H1 (cell line): ENCODE data around the gene POU6F2. TPM values are rescaled to one million over a fixed set of nuclear protein-coding genes. Genes with fewer than 3 reads are reported as not detected.

Experiments used
- CBX5 ChIP-seq: fragments of 300-800, 300-1000 bp; sonication (generic); IDR thresholded peaks from 2 replicates; pipeline ENCODE4 v1.7.1; 2016; ENCODE audit warnings: antibody characterized with exemption, low read length, low read depth
- KDM1A ChIP-seq: fragments of 200-600, 300-600 bp; sonication (generic); IDR thresholded peaks from 2 replicates; pipeline ENCODE4 v1.7.1; 2016; ENCODE audit warnings: mild to moderate bottlenecking, low read length, borderline replicate concordance
- KDM4A ChIP-seq: IDR thresholded peaks from one replicate; pipeline ENCODE4 v1.7.1; 2012; ENCODE audit warnings: low read depth, mild to moderate bottlenecking, moderate library complexity, low read length, inconsistent platforms; ENCODE audit not compliant: severe bottlenecking
- NRF1 ChIP-seq: IDR thresholded peaks from 2 replicates; pipeline ENCODE4 v1.6.1; 2011; ENCODE audit warnings: mild to moderate bottlenecking, low read depth, low read length, improper control_type of control experiment
- RAD21 ChIP-seq, 2 experiments: IDR thresholded peaks in 1 of 2; conservative IDR thresholded peaks in 1 of 2; 2 replicates each; pipeline ENCODE4 v1.6.1; 2011; ENCODE audit warnings: low read depth in 2 of 2, low read length in 2 of 2, improper control_type of control experiment in 1 of 2, inconsistent platforms in 1 of 2, mild to moderate bottlenecking in 1 of 2, moderate library complexity in 1 of 2
- TBP ChIP-seq: IDR thresholded peaks from 2 replicates; pipeline ENCODE4 v1.6.1; 2011; ENCODE audit warnings: low read depth, low read length, improper control_type of control experiment
- polyA plus RNA-seq, 7 experiments: library from polyadenylated mRNA; depleted of rRNA in 3 of 7; stranded (reverse) in 5 of 7; unstranded in 2 of 7; fragments of >200 nt in 5 of 7; fragments of 200-250 nt in 2 of 7; gene quantifications; 1 replicate in 5 of 7; 2 replicates in 1 of 7; 4 replicates in 1 of 7; pipeline versions ENCODE4 v1.2.1 to v1.2.3, GENCODE V29; 2011 to 2013; ENCODE audit warnings: missing spikeins in 2 of 7, mixed read lengths in 2 of 7
- total RNA-seq: library from RNA; stranded (reverse); fragmentation: NEBNext Ultra II Directional; extraction: Animal tissue kit (Norgen Biotek cat#: 25700); gene quantifications from 2 replicates; pipeline ENCODE4 v1.2.1, GENCODE V29; 2021
- TF ChIP-seq, protein P1 (sequence below): fragments of 300-600 bp; sonication (generic); IDR thresholded peaks from 2 replicates; pipeline ENCODE4 v1.7.1; 2012; ENCODE audit warnings: low read length, moderate library complexity, mild to moderate bottlenecking, inconsistent platforms; ENCODE audit not compliant: insufficient replicate concordance

The POU6F2 gene
- total and polyA plus RNA-seq, 2 of the 8 experiments (the other 6 are each of a cell fraction or from before 2014, with no cell fraction given) = 1.1 to 2.0 TPM

- TF ChIP-seq, protein P1, sequence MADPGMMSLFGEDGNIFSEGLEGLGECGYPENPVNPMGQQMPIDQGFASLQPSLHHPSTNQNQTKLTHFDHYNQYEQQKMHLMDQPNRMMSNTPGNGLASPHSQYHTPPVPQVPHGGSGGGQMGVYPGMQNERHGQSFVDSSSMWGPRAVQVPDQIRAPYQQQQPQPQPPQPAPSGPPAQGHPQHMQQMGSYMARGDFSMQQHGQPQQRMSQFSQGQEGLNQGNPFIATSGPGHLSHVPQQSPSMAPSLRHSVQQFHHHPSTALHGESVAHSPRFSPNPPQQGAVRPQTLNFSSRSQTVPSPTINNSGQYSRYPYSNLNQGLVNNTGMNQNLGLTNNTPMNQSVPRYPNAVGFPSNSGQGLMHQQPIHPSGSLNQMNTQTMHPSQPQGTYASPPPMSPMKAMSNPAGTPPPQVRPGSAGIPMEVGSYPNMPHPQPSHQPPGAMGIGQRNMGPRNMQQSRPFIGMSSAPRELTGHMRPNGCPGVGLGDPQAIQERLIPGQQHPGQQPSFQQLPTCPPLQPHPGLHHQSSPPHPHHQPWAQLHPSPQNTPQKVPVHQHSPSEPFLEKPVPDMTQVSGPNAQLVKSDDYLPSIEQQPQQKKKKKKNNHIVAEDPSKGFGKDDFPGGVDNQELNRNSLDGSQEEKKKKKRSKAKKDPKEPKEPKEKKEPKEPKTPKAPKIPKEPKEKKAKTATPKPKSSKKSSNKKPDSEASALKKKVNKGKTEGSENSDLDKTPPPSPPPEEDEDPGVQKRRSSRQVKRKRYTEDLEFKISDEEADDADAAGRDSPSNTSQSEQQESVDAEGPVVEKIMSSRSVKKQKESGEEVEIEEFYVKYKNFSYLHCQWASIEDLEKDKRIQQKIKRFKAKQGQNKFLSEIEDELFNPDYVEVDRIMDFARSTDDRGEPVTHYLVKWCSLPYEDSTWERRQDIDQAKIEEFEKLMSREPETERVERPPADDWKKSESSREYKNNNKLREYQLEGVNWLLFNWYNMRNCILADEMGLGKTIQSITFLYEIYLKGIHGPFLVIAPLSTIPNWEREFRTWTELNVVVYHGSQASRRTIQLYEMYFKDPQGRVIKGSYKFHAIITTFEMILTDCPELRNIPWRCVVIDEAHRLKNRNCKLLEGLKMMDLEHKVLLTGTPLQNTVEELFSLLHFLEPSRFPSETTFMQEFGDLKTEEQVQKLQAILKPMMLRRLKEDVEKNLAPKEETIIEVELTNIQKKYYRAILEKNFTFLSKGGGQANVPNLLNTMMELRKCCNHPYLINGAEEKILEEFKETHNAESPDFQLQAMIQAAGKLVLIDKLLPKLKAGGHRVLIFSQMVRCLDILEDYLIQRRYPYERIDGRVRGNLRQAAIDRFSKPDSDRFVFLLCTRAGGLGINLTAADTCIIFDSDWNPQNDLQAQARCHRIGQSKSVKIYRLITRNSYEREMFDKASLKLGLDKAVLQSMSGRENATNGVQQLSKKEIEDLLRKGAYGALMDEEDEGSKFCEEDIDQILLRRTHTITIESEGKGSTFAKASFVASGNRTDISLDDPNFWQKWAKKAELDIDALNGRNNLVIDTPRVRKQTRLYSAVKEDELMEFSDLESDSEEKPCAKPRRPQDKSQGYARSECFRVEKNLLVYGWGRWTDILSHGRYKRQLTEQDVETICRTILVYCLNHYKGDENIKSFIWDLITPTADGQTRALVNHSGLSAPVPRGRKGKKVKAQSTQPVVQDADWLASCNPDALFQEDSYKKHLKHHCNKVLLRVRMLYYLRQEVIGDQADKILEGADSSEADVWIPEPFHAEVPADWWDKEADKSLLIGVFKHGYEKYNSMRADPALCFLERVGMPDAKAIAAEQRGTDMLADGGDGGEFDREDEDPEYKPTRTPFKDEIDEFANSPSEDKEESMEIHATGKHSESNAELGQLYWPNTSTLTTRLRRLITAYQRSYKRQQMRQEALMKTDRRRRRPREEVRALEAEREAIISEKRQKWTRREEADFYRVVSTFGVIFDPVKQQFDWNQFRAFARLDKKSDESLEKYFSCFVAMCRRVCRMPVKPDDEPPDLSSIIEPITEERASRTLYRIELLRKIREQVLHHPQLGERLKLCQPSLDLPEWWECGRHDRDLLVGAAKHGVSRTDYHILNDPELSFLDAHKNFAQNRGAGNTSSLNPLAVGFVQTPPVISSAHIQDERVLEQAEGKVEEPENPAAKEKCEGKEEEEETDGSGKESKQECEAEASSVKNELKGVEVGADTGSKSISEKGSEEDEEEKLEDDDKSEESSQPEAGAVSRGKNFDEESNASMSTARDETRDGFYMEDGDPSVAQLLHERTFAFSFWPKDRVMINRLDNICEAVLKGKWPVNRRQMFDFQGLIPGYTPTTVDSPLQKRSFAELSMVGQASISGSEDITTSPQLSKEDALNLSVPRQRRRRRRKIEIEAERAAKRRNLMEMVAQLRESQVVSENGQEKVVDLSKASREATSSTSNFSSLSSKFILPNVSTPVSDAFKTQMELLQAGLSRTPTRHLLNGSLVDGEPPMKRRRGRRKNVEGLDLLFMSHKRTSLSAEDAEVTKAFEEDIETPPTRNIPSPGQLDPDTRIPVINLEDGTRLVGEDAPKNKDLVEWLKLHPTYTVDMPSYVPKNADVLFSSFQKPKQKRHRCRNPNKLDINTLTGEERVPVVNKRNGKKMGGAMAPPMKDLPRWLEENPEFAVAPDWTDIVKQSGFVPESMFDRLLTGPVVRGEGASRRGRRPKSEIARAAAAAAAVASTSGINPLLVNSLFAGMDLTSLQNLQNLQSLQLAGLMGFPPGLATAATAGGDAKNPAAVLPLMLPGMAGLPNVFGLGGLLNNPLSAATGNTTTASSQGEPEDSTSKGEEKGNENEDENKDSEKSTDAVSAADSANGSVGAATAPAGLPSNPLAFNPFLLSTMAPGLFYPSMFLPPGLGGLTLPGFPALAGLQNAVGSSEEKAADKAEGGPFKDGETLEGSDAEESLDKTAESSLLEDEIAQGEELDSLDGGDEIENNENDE = no peak
- TF ChIP-seq NRF1 (no peak), KDM1A (no peak), TBP (no peak), CBX5 (no peak), RAD21 (IDR thresholded peaks at IDR 0.05 in 1 of 2, conservative IDR thresholded peaks at IDR 0.05 in 1 of 2; ENCODE audit: low read depth in 2 of 2, low read length in 2 of 2) (no peak), KDM4A (no peak)
Observed at GRCh38 chr7:39399458-39399857, 421.7 kb downstream of the POU6F2 start (continued).
